ENCODE measurements around the gene TRMT6.

- TF ChIP-seq REST (IDR thresholded peaks at IDR 0.05; ENCODE audit: low read depth, low read length) (no peak), EZH2 (IDR thresholded peaks at IDR 0.05; ENCODE audit: borderline replicate concordance, control insufficient read depth, low read depth, low read length) (no peak), POLR2AphosphoS5 (IDR thresholded peaks at IDR 0.05; ENCODE audit: low read length) (no peak), CHD1 (IDR thresholded peaks at IDR 0.05; ENCODE audit: low read depth, low read length) (no peak), USF2 (IDR thresholded peaks at IDR 0.05; ENCODE audit: borderline replicate concordance, low read depth, low read length) (no peak), ASH2L (IDR thresholded peaks at IDR 0.05; ENCODE audit: borderline replicate concordance, low read depth) (no peak), RFX5 (IDR thresholded peaks at IDR 0.05; ENCODE audit: low read depth, low read length) (no peak), RAD21 (IDR thresholded peaks at IDR 0.05; ENCODE audit: insufficient read depth, low read depth, low read length) (no peak), POLR2AphosphoS2 (IDR thresholded peaks at IDR 0.05; ENCODE audit: low read depth, low read length) (no peak)
Measured at GRCh38 chr20:5996765-5997164, 46.4 kb upstream of the TRMT6 start.

Data from GM12878 (cell line).